Type B pancreatic cell (in vitro differentiated cells): ENCODE measurements around the gene TCIRG1. TPM values are rescaled to one million over a fixed set of nuclear protein-coding genes. Genes with fewer than 3 reads are reported as not detected.

Experiments used
- DNase-seq: peaks from one replicate; pipeline ENCODE4 v3.0.0; 2021; ENCODE audit warnings: mixed read lengths; ENCODE audit not compliant: unreplicated experiment; ENCODE audit errors: extremely low spot score
- H3K27ac Mint-ChIP-seq: 2 replicates; pipeline ENCODE4 v1.8.0; 2021; ENCODE audit warnings: mild to moderate bottlenecking, mixed read lengths
- H3K27me3 Mint-ChIP-seq: 2 replicates; pipeline ENCODE4 v1.8.0; 2021; ENCODE audit warnings: mixed read lengths
- H3K36me3 Mint-ChIP-seq: 2 replicates; pipeline ENCODE4 v1.8.0; 2021; ENCODE audit warnings: mixed read lengths
- H3K4me1 Mint-ChIP-seq: one replicate; pipeline ENCODE4 v1.8.0; 2021; ENCODE audit warnings: mixed read lengths; ENCODE audit not compliant: unreplicated experiment
- H3K4me3 Mint-ChIP-seq: 2 replicates; pipeline ENCODE4 v1.8.0; 2021; ENCODE audit warnings: mild to moderate bottlenecking, mixed read lengths
- H3K9me3 Mint-ChIP-seq: 2 replicates; pipeline ENCODE4 v1.8.0; 2021; ENCODE audit warnings: mixed read lengths
- CTCF ChIP-seq: fragments of 200-600 bp; sonication (generic); conservative IDR thresholded peaks from 2 replicates; pipeline ENCODE4 v1.5.0; 2021; ENCODE audit warnings: antibody characterized with exemption, mild to moderate bottlenecking
- microRNA-seq: library from miRNA; unstranded; fragments of <30 nt; microRNA quantifications from one replicate; pipeline ENCODE4, GENCODE V29; 2020
- total RNA-seq: library from RNA; stranded (reverse); gene quantifications from 2 replicates; pipeline ENCODE4 v1.2.1, GENCODE V29; 2021; ENCODE audit warnings: low replicate concordance

Gene TCIRG1
- total RNA-seq, 1 donor from 2014 or later: 37.0 TPM

GRCh38 chr11:68096962-68097361 is 58.1 kb downstream of the TCIRG1 start:
- peaks cover 7% of the 10 kb centered on the region for H3K36me3 Mint-ChIP-seq
- no peak for TF ChIP-seq CTCF
- no peak overlapping the region for H3K27ac Mint-ChIP-seq
- H3K4me3 Mint-ChIP-seq: no peak overlapping the region
- no peaks in the 10 kb centered on the region for H3K9me3 Mint-ChIP-seq
- DNase-seq: no peak
- H3K27me3 Mint-ChIP-seq: no peaks in the 10 kb centered on the region
- peaks cover 21% of the 10 kb centered on the region for H3K4me1 Mint-ChIP-seq

DNA sequence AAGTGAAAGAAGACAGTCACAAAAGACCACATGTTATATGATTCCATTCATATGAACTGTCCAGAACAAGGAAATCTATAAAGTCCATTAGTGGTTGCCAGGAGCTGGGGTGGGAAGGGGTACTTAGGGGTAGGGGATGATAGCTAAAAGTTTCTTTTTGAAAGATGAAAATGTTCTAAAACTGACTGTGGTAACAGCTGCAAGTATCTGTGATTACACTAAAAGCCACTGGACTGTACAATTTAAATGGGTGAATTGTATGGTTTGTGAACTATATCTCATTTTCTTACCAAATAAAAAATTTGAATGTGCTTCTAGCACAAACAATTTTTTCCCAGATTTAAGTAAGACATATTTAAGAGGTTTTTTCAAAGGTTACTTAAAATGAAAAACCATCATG is 60.2 kb downstream of the TCIRG1 start:
- Mint-ChIP-seq H3K4me3 (peak overlapping the region; percentile 3), H3K4me1 (peaks cover 19% of the 10 kb centered on the region), H3K9me3 (no peaks in the 10 kb centered on the region), H3K27ac (peak overlapping the region; percentile 44), H3K36me3 (peaks cover 19% of the 10 kb centered on the region), H3K27me3 (no peaks in the 10 kb centered on the region)
- TF ChIP-seq CTCF: no peak
- DNase-seq: no peak

GRCh38 chr11:68099474-68100405 is 60.9 kb downstream of the TCIRG1 start:
- Mint-ChIP-seq H3K4me3 (peak overlapping the region; percentile 24), H3K9me3 (no peaks in the 10 kb centered on the region), H3K36me3 (peaks cover 21% of the 10 kb centered on the region), H3K4me1 (peaks cover 21% of the 10 kb centered on the region), H3K27ac (peak overlapping the region; percentile 44), H3K27me3 (no peaks in the 10 kb centered on the region)
- DNase-seq: no peak
- TF ChIP-seq CTCF: no peak

Small RNAs within 50 kb of the gene (microRNA-seq; reads per million reads assigned to microRNA genes)
- gene MIR4691 (not detected), gene MIR6753 (not detected), gene MIR7113 (1.7 reads per million)

Other genes with a start within 250 kb of the TCIRG1 start
- gene UNC93B1, start 34.9 kb upstream of the TCIRG1 start, total RNA-seq: 13.0 and 13.7 TPM in 2 replicates
- 0.95 and 1.7 TPM in 2 replicates for gene ALDH3B1, start 28.7 kb upstream of the TCIRG1 start, total RNA-seq
- gene NDUFS8, start 8.3 kb upstream of the TCIRG1 start, total RNA-seq: 153 and 168 TPM in 2 replicates
- gene CHKA, start 82.4 kb downstream of the TCIRG1 start, total RNA-seq: 32.2 and 46.7 TPM in 2 replicates
- 48.5 and 54.4 TPM in 2 replicates for gene KMT5B, start 174.3 kb downstream of the TCIRG1 start, total RNA-seq
- gene C11orf24, start 232.9 kb downstream of the TCIRG1 start, total RNA-seq: 45.4 and 46.4 TPM in 2 replicates